Stomach (tissue), 4 donors: ENCODE data around the gene EGFR.

Experiments
- EP300 ChIP-seq: sonication (generic); formaldehyde crosslinking; IDR thresholded peaks from one replicate; pipeline ENCODE4 v1.6.1; 2017; ENCODE audit warnings: antibody characterized with exemption
- POLR2A ChIP-seq, 4 donors: fragments of 450-650 bp; IDR thresholded peaks; one replicate each; pipeline ENCODE4 v1.6.1; 2016; ENCODE audit warnings: antibody characterized with exemption in 4 of 4, control low read depth in 2 of 4, mild to moderate bottlenecking in 1 of 4, moderate library complexity in 1 of 4
- TF ChIP-seq, protein P1 (sequence below), 7 experiments: fragments of 450-650 bp in 4 of 7; fragments of 200-600 bp in 3 of 7; sonication (generic) in 3 of 7; IDR thresholded peaks; one replicate each; pipeline ENCODE4 v1.5.1; 2016 to 2019; ENCODE audit warnings: antibody characterized with exemption in 7 of 7, control low read depth in 2 of 7, mild to moderate bottlenecking in 1 of 7

DNA sequence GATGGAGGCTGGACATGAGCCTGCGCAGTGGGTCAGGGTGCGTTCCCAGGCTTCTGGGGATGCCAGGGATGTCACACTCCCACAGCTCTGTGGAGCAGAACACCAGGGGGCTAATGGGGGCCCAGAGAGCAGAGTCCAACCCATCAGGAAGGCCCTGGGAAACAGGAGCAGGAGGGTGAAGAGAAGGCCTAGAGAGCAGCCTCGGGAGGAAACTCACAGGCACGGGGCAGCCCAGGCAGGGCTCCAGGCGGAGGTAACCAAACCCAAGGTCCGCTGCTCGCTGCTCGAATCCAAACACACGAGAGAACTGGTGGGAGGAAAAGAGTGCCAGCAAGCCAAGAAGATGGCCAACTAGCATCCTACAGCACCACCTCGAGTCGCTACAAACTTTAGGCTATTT, 215.6 kb downstream of the EGFR start:
- TF ChIP-seq, protein P1, sequence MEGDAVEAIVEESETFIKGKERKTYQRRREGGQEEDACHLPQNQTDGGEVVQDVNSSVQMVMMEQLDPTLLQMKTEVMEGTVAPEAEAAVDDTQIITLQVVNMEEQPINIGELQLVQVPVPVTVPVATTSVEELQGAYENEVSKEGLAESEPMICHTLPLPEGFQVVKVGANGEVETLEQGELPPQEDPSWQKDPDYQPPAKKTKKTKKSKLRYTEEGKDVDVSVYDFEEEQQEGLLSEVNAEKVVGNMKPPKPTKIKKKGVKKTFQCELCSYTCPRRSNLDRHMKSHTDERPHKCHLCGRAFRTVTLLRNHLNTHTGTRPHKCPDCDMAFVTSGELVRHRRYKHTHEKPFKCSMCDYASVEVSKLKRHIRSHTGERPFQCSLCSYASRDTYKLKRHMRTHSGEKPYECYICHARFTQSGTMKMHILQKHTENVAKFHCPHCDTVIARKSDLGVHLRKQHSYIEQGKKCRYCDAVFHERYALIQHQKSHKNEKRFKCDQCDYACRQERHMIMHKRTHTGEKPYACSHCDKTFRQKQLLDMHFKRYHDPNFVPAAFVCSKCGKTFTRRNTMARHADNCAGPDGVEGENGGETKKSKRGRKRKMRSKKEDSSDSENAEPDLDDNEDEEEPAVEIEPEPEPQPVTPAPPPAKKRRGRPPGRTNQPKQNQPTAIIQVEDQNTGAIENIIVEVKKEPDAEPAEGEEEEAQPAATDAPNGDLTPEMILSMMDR (IDR thresholded peaks at IDR 0.05), result no peak
- TF ChIP-seq POLR2A (IDR thresholded peaks at IDR 0.05) (no peak), EP300 (no peak)
